Peyer's patch (tissue), 4 donors: Measurements from ENCODE around the gene CDK11B. TPM values are rescaled to one million over a fixed set of nuclear protein-coding genes. Genes with fewer than 3 reads are reported as not detected.

Source experiments
- DNase-seq, 3 donors: peaks; one replicate each; pipeline ENCODE4 v3.0.0-alpha.2; 2017 to 2019
- H3K27ac ChIP-seq, 4 donors: fragments of 200-600 bp; sonication (generic); one replicate each; pipeline ENCODE4 v1.5.1; 2016 to 2019
- H3K27me3 ChIP-seq, 2 donors: fragments of 200-600 bp; sonication (generic); one replicate each; pipeline ENCODE4 v1.5.1; 2019
- H3K36me3 ChIP-seq, 3 donors: fragments of 200-600 bp; sonication (generic); one replicate each; pipeline ENCODE4 v1.5.1; 2016 to 2019
- H3K4me1 ChIP-seq, 4 donors: fragments of 200-600 bp; sonication (generic); one replicate each; pipeline ENCODE4 v1.5.1; 2016 to 2019
- H3K4me3 ChIP-seq, 4 donors: fragments of 200-600 bp; sonication (generic); 1 replicate in 3 of 4; 2 replicates in 1 of 4; pipeline ENCODE4 v1.5.1; 2016 to 2019; ENCODE audit warnings: mild to moderate bottlenecking in 1 of 4
- H3K9me3 ChIP-seq, 4 donors: fragments of 200-600 bp; sonication (generic); one replicate each; pipeline ENCODE4 v1.5.1; 2016 to 2019; ENCODE audit warnings: mild to moderate bottlenecking in 1 of 4
- CTCF ChIP-seq, 6 experiments: fragments of 450-650 bp in 4 of 6; fragments of 200-600 bp in 2 of 6; sonication (generic) in 1 of 6; IDR thresholded peaks; one replicate each; pipeline ENCODE4 v1.5.1; 2017 to 2019; ENCODE audit warnings: antibody characterized with exemption in 6 of 6, mild to moderate bottlenecking in 3 of 6, moderate library complexity in 1 of 6
- POLR2A ChIP-seq, 2 donors: fragments of 450-650 bp; IDR thresholded peaks; one replicate each; pipeline ENCODE4 v1.5.1; 2017; ENCODE audit warnings: antibody characterized with exemption in 2 of 2, mild to moderate bottlenecking in 2 of 2, moderate library complexity in 2 of 2
- total RNA-seq, 4 donors: library from RNA; depleted of rRNA; stranded (reverse); fragments of >200 nt; gene quantifications; one replicate each; pipeline ENCODE4 v1.1.0, GENCODE V29; 2016

The CDK11B gene
- total RNA-seq, 4 donors from 2014 or later, result 25.7 to 124 (median 40.9) TPM

GRCh38 chr1:1625824-1626206 lies 33.0 kb downstream of the CDK11B start:
- DNase-seq, result no peak
- H3K27ac ChIP-seq, result no peak overlapping the region
- TF ChIP-seq POLR2A (IDR thresholded peaks at IDR 0.05) (no peak), CTCF (IDR thresholded peaks at IDR 0.05) (no peak)
- peaks cover 0 to 2% of the 10 kb centered on the region in 2 donors for H3K27me3 ChIP-seq
- no peak overlapping the region for H3K4me3 ChIP-seq
- H3K9me3 ChIP-seq, result no peaks in the 10 kb centered on the region
- H3K4me1 ChIP-seq, result peaks cover 3 to 21% (median 7%) of the 10 kb centered on the region in 4 donors
- peaks cover 0 to 13% (median 0%) of the 10 kb centered on the region in 3 donors for H3K36me3 ChIP-seq

GRCh38 chr1:1625404-1625775 lies 33.4 kb downstream of the CDK11B start:
- Histone ChIP-seq H3K4me1 (peaks cover 0 to 16% (median 5%) of the 10 kb centered on the region in 4 donors), H3K27ac (no peak overlapping the region), H3K9me3 (no peaks in the 10 kb centered on the region), H3K36me3 (peaks cover 0 to 13% (median 0%) of the 10 kb centered on the region in 3 donors), H3K4me3 (no peak overlapping the region), H3K27me3 (no peaks in the 10 kb centered on the region)
- DNase-seq, result no peak
- TF ChIP-seq POLR2A (IDR thresholded peaks at IDR 0.05) (no peak), CTCF (IDR thresholded peaks at IDR 0.05) (no peak)

- no peaks in the 10 kb centered on the region for H3K9me3 ChIP-seq
- H3K36me3 ChIP-seq, result peaks cover 0 to 13% (median 0%) of the 10 kb centered on the region in 3 donors
- no peaks in the 10 kb centered on the region for H3K27me3 ChIP-seq
- no peak for DNase-seq
- no peak overlapping the region for H3K4me3 ChIP-seq
- H3K27ac ChIP-seq, result no peak overlapping the region
- TF ChIP-seq POLR2A (IDR thresholded peaks at IDR 0.05) (no peak), CTCF (IDR thresholded peaks at IDR 0.05) (no peak)
- H3K4me1 ChIP-seq, result peaks cover 0 to 12% (median 5%) of the 10 kb centered on the region in 4 donors
Measured at GRCh38 chr1:1624443-1625403, 34.1 kb downstream of the CDK11B start.

GRCh38 chr1:1623631-1624442 lies 35.0 kb downstream of the CDK11B start:
- Histone ChIP-seq H3K4me1 (peaks cover 0 to 12% (median 2%) of the 10 kb centered on the region in 4 donors), H3K36me3 (peaks cover 0 to 9% (median 0%) of the 10 kb centered on the region in 3 donors), H3K27ac (no peak overlapping the region), H3K9me3 (no peaks in the 10 kb centered on the region), H3K27me3 (no peaks in the 10 kb centered on the region), H3K4me3 (no peak overlapping the region)
- DNase-seq, result no peak
- TF ChIP-seq CTCF (IDR thresholded peaks at IDR 0.05) (no peak), POLR2A (IDR thresholded peaks at IDR 0.05) (no peak)

GRCh38 chr1:1623181-1623630 lies 35.6 kb downstream of the CDK11B start:
- Histone ChIP-seq H3K27me3 (no peaks in the 10 kb centered on the region), H3K4me1 (peaks cover 0 to 12% (median 2%) of the 10 kb centered on the region in 4 donors), H3K9me3 (no peaks in the 10 kb centered on the region), H3K4me3 (no peak overlapping the region), H3K36me3 (peaks cover 0 to 11% (median 0%) of the 10 kb centered on the region in 3 donors), H3K27ac (no peak overlapping the region)
- no peak for DNase-seq
- TF ChIP-seq CTCF (IDR thresholded peaks at IDR 0.05) (no peak), POLR2A (IDR thresholded peaks at IDR 0.05) (no peak)
